ACC112 (cell line): ENCODE results near the gene MRPL14.

Source experiments
- H2AFZ ChIP-seq: fragments of 200-600 bp; sonication (generic); one replicate; pipeline ENCODE4 v1.6.0; 2017; ENCODE audit warnings: antibody characterized with exemption, low read length; ENCODE audit not compliant: unreplicated experiment
- H3K27ac ChIP-seq: fragments of 200-600 bp; sonication (generic); 2 replicates; pipeline ENCODE4 v1.5.1; 2014; ENCODE audit warnings: low read depth, mild to moderate bottlenecking, antibody characterized with exemption, low read length, moderate library complexity
- H3K27me3 ChIP-seq: fragments of 200-600 bp; sonication (generic); 2 replicates; pipeline ENCODE4 v1.6.1; 2014; ENCODE audit warnings: mild to moderate bottlenecking, antibody characterized with exemption, low read length, moderate library complexity, mixed read lengths; ENCODE audit not compliant: insufficient read depth
- H3K36me3 ChIP-seq: fragments of 200-600 bp; sonication (generic); 2 replicates; pipeline ENCODE4 v1.6.1; 2016; ENCODE audit warnings: mild to moderate bottlenecking, antibody characterized with exemption, low read length, moderate library complexity, mixed read lengths; ENCODE audit not compliant: insufficient read depth
- H3K4me1 ChIP-seq: fragments of 200-600 bp; sonication (generic); one replicate; pipeline ENCODE4 v1.6.1; 2016; ENCODE audit warnings: low read length, mixed read lengths; ENCODE audit not compliant: insufficient read depth, unreplicated experiment, control insufficient read depth
- H3K4me3 ChIP-seq: fragments of 200-600 bp; sonication (generic); 2 replicates; pipeline ENCODE4 v1.5.1; 2014; ENCODE audit warnings: mild to moderate bottlenecking, low read depth, low read length
- H3K79me2 ChIP-seq: fragments of 200-600 bp; sonication (generic); one replicate; pipeline ENCODE4 v1.6.0; 2016; ENCODE audit warnings: low read length; ENCODE audit not compliant: control insufficient read depth, unreplicated experiment, insufficient read depth

MRPL14 gene

DNA sequence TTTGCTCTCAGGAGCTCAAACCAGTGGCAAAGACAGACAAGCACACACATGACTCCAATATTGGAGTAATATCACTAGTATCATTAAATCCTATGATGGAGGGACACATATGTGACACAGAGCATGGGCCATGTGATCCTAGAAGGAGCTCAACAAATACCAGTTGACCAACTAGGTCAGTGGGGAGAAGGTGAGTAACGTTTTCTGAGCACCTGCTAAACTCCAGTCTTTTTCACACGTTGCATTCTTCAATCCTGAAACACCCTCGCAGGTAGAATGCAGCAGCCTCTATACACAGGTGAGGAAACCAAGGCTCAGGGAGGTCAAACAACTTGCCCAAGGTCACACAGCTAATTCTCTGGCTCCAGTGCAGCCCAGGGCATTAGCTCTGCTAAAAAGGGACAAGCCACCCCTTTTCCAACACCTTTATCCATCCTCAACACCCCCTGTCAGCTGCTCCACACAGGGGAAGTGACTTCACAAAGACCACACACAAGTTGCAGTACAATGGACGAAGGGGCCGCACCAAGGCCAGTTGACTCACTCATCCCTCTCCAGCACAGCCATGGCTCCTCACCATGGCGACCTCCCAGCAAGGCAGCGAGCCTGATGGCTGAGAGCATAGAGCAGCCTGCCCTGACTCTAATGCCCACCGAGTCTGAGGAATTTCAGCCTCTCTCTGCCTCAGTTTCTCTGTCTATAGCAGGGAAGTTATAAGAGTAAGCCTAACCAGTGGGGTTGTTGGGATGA lies 35.8 kb upstream of the MRPL14 start:
- H3K4me3 ChIP-seq = no peak overlapping the region
- H2AFZ ChIP-seq = no peak overlapping the region
- no peaks in the 10 kb centered on the region for H3K79me2 ChIP-seq
- peaks cover 17% of the 10 kb centered on the region for H3K4me1 ChIP-seq
- peaks cover 24% of the 10 kb centered on the region for H3K27me3 ChIP-seq
- H3K27ac ChIP-seq = no peak overlapping the region
- H3K36me3 ChIP-seq = no peaks in the 10 kb centered on the region

DNA sequence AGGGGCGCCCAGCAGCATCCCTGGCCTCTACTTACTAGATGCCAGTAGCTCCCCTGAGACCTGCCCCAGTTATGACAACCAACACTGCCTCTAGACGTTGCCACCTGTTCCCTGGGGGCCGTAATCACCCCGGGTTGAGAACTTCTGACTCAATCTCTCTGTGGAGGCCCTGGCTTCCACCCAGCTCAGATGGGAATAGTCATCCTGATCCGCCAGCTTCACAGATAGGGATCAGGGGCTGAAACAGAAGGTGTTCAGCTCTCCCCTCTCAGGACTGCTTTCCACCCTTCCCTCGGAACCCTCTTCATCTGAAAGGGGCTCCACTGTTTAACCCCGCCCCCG lies 34.7 kb upstream of the MRPL14 start:
- H3K4me3 ChIP-seq = no peak overlapping the region
- no peaks in the 10 kb centered on the region for H3K79me2 ChIP-seq
- no peak overlapping the region for H3K27ac ChIP-seq
- H2AFZ ChIP-seq = no peak overlapping the region
- no peaks in the 10 kb centered on the region for H3K36me3 ChIP-seq
- peaks cover 24% of the 10 kb centered on the region for H3K27me3 ChIP-seq
- peaks cover 17% of the 10 kb centered on the region for H3K4me1 ChIP-seq

DNA sequence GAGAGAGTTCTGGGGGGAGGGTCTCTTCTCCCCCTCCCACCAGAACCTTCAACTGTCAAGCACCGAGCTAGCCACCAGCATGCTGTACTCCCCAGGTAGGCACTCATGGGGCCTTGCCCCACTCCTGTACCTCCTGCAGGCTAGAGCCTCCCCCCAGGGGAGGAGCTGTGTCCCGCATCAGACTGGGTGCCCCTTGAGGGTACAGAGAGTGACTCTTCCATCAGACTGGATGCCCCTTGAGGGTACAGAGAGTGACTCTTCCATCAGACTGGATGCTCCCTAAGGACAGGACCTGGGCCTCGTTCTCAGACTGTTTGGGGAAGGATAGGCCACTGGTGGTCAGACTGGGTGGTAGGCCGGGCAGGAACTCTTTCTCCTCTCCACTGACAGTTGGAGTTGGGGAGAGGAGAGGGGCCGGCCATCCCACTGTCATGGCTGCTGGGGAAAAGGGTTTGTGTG lies 31.5 kb upstream of the MRPL14 start, which contains the start of gene CAPN11:
CAPN11 (plus strand) TSS at position 51 of the 459 bp plus-strand sequence; CDS start at position 80, 29 bp downstream.
- H3K4me3 ChIP-seq = no peak within 1 kb of the TSS
- H3K36me3 ChIP-seq = no peaks in the 10 kb centered on the region
- H3K27me3 ChIP-seq = peaks cover 13% of the 10 kb centered on the region
- H3K4me1 ChIP-seq = peaks cover 17% of the 10 kb centered on the region
- no peak within 1 kb of the TSS for H3K27ac ChIP-seq
- H2AFZ ChIP-seq = no peak within 1 kb of the TSS
- no peaks in the 10 kb centered on the region for H3K79me2 ChIP-seq

DNA sequence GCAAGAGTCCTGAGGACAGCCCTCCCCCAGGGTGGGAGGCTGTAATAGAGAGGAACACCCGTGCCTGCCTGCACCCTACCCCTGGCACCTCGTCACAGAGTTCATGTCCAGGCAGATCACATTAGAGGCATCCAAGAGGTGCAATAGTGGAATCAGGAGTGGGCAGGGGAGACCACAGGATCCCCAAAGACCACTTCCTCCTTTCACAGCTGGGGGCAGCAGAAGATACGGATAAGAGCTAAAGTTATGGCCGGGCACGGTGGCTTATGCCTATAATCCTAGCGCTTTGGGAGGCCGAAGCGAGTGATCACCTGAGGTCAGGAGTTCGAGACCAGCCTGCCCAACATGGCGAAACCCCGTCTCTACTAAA lies 29.9 kb upstream of the MRPL14 start:
- no peaks in the 10 kb centered on the region for H3K36me3 ChIP-seq
- H3K27ac ChIP-seq = no peak overlapping the region
- peaks cover 12% of the 10 kb centered on the region for H3K4me1 ChIP-seq
- no peaks in the 10 kb centered on the region for H3K79me2 ChIP-seq
- H3K4me3 ChIP-seq = no peak overlapping the region
- H3K27me3 ChIP-seq = no peaks in the 10 kb centered on the region
- H2AFZ ChIP-seq = no peak overlapping the region

DNA sequence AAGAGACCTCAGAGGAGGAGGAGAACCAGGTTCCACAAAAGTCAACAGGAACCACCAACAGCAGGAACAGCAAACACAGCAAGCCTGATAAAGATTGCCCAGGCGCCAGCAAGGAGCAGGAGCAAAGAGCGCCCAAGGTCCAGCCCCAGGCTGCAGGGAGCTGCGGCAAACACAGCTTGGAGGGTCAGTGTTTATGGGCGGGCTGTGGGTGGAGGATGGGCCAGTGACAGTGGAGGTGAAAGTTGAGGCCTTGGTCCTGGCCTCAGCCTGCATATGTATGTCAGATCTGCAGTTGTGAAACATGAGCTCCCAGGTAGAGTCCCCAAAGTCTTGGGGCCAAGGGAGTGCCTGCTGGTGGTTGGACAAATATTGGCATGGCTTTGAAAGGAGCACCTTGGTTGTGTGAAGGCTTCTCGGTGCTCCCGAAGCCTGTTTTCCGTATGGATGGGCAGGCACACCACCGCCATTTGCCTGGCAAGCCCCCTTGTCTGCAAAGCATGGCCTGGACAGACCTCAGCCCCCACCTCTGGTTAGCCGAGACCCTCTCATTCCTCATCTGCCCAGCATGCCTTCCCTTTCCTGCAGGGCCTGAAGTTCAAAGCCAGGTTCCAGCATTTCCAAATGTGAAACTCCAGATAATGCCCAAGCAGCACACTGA lies 29.4 kb upstream of the MRPL14 start:
- H3K79me2 ChIP-seq = no peaks in the 10 kb centered on the region
- no peaks in the 10 kb centered on the region for H3K36me3 ChIP-seq
- no peak overlapping the region for H3K27ac ChIP-seq
- no peaks in the 10 kb centered on the region for H3K27me3 ChIP-seq
- no peak overlapping the region for H2AFZ ChIP-seq
- no peak overlapping the region for H3K4me3 ChIP-seq
- peaks cover 8% of the 10 kb centered on the region for H3K4me1 ChIP-seq

DNA sequence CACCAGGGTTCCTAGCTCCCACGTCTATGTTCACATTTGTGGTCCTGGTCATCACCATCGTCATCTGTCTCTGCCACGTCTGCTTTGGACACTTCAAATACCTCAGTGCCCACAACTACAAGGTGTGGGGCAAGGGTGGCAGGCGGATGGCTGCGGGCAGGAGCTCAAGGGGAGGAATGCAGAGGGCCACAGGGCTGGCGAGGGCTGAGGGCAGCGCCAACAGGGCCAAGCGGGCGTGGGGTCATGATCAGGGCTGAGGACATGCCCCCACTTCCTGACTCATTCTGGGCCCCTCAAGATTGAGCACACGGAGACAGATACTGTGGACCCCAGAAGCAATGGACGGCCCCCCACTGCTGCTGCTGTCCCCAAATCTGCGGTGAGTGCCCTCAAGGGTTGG lies 26.8 kb upstream of the MRPL14 start:
- Histone ChIP-seq H2AFZ (no peak overlapping the region), H3K27ac (no peak overlapping the region), H3K36me3 (peaks cover 5% of the 10 kb centered on the region; the same call in 1 of the 2 replicates), H3K27me3 (no peaks in the 10 kb centered on the region), H3K79me2 (no peaks in the 10 kb centered on the region), H3K4me1 (no peaks in the 10 kb centered on the region), H3K4me3 (no peak overlapping the region)

DNA sequence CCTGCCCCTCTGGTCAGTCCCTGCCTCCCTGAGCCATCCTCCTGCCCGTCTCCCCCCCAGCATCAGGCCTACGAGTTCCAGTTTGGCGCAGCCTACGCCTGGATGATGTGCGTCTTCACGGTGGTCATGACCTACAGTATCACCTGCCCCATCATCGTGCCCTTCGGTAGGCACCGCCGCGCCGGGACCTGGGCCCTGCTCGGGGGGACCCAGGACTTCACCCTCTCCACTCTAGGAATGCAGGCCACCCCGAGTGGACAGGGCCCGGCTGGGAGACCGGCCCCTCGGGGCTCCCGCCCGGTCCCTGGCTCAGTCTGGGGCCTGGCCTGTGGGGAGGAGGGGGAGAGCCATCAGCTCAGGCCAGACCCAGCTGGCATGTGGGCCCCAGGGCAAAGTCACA lies 25.3 kb upstream of the MRPL14 start:
- Histone ChIP-seq H2AFZ (no peak overlapping the region), H3K27ac (no peak overlapping the region), H3K27me3 (no peaks in the 10 kb centered on the region), H3K79me2 (no peaks in the 10 kb centered on the region), H3K4me3 (no peak overlapping the region), H3K4me1 (no peaks in the 10 kb centered on the region), H3K36me3 (peaks cover 6% of the 10 kb centered on the region; the same call in 1 of the 2 replicates)

DNA sequence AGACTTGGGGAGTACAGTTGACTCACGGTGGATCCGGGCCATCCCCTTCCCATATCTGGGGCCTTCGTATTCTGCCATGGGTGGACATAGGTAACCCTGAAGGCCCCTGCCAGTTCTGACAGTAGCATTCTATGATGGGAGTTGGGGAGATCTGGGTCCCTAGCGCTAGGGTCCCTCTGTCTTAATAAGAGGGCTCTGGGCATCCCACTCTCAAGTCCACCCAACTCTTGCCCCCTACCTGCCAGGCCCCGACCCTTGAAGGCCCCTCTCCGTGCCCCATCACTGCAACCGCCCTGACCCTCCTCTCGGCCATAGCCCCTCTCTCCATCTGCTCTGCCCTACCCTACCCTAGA lies 24.8 kb upstream of the MRPL14 start:
- no peaks in the 10 kb centered on the region for H3K79me2 ChIP-seq
- no peak overlapping the region for H3K27ac ChIP-seq
- H2AFZ ChIP-seq = no peak overlapping the region
- H3K4me1 ChIP-seq = no peaks in the 10 kb centered on the region
- H3K36me3 ChIP-seq = peaks cover 6% of the 10 kb centered on the region; the same call in 1 of the 2 replicates
- H3K4me3 ChIP-seq = no peak overlapping the region
- H3K27me3 ChIP-seq = no peaks in the 10 kb centered on the region

DNA sequence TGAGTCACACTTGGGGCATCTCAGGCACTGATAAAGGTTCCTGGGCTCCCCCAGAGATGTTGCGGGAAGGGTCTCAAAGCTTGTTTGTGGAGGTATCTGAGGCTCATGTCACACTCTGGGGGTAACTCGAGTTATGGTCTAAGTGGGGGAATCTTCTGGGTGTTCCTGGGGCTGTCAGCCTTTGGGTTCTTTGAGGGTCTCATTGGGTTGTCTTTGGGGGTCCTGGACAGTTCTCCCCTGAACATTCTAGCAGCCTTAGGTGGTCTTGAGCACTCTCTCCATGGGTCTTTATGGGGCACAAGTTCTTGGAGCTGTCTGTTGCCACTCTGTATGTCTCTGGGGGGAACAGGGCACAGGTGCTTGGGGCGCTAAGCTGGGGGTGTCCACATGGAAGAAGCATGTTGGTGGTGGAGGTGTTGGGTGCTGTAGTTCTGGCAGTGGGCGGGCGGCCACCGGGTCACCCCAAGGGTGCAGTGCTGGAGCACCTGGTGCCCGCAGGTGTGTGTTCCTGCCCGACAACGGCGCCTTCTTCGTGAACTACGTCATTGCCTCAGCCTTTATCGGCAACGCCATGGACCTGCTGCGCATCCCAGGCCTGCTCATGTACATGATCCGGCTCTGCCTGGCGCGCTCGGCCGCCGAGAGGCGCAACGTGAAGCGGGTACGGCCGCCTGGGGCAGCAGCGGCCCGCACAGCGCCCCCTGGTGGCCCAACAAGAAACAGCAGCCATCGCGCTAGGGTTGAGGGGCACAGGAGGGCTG lies 24.3 kb upstream of the MRPL14 start:
- no peaks in the 10 kb centered on the region for H3K4me1 ChIP-seq
- H3K79me2 ChIP-seq = no peaks in the 10 kb centered on the region
- H3K4me3 ChIP-seq = no peak overlapping the region
- H2AFZ ChIP-seq = no peak overlapping the region
- no peaks in the 10 kb centered on the region for H3K27me3 ChIP-seq
- H3K36me3 ChIP-seq = peaks cover 6% of the 10 kb centered on the region; the same call in 1 of the 2 replicates
- no peak overlapping the region for H3K27ac ChIP-seq

DNA sequence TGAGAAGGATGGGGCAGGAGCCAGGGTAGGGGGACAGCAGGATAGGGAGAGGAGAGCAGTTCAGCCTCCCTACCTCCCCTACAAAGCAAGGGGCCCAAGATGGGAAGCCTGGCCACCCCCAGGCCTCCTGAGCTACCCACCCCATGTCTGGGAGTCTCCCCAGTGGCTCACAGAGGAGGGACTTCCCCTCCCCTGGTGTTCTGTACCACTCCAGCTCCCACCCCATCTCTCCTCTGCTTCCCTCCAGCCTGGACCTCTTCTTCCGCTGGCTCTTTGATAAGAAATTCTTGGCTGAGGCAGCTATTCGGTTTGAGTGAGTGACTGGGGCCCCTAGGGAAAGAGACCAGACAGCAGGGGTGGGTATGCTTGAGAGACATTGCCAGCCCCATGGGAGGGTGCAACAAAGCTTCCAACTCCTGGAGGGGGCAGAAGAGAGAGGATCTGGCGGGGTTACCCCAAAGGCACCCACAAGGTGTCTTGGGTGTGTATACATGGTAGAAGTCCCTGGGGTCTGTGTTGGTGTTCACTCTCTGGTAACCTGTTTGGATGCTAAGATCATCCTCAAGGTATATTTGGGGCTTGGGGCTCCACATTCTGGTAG lies 23.2 kb upstream of the MRPL14 start:
- Histone ChIP-seq H3K4me3 (no peak overlapping the region), H3K4me1 (no peaks in the 10 kb centered on the region), H2AFZ (no peak overlapping the region), H3K79me2 (no peaks in the 10 kb centered on the region), H3K36me3 (peaks cover 6% of the 10 kb centered on the region; the same call in 1 of the 2 replicates), H3K27me3 (no peaks in the 10 kb centered on the region), H3K27ac (no peak overlapping the region)
